Vagina (tissue), 2 donors: ENCODE data around the gene CLIC5.

Source experiments
- CTCF ChIP-seq, 3 experiments: fragments of 450-650 bp in 2 of 3; fragments of 200-600 bp in 1 of 3; sonication (generic) in 1 of 3; IDR thresholded peaks; one replicate each; pipeline ENCODE4 v1.5.1; 2017 to 2019; ENCODE audit warnings: antibody characterized with exemption in 3 of 3, mild to moderate bottlenecking in 2 of 3, moderate library complexity in 2 of 3
- POLR2A ChIP-seq, 2 donors: fragments of 450-650 bp; IDR thresholded peaks; one replicate each; pipeline ENCODE4 v1.6.1; 2017; ENCODE audit warnings: antibody characterized with exemption in 2 of 2, mild to moderate bottlenecking in 2 of 2, moderate library complexity in 2 of 2
- POLR2AphosphoS5 ChIP-seq, 2 donors: sonication (generic); formaldehyde crosslinking; IDR thresholded peaks; one replicate each; pipeline ENCODE4 v1.9.0; 2017; ENCODE audit warnings: antibody characterized with exemption in 2 of 2, mild to moderate bottlenecking in 2 of 2, low read depth in 1 of 2; ENCODE audit not compliant: insufficient read depth in 1 of 2

- TF ChIP-seq CTCF (IDR thresholded peaks at IDR 0.05) (no peak), POLR2A (IDR thresholded peaks at IDR 0.05) (no peak), POLR2AphosphoS5 (IDR thresholded peaks at IDR 0.05; ENCODE audit: insufficient read depth in 1 of 2, low read depth in 1 of 2) (no peak)
These were observed 49.9 kb downstream of the CLIC5 start for GRCh38 chr6:45965792-45966191.
